Activated gamma-delta T cell treated with anti-CD3 and anti-CD28 coated beads, Interleukin-2, amount 50 U/mL, for 16 hours (primary cell): Measurements from ENCODE around the gene TMEM143.
"Not testable (repeated sequence)": the region's sequence is repeated elsewhere in the genome, so short reads cannot be mapped to it uniquely, and the experiment has no call there.

ENCODE experiments used
- DNase-seq: peaks from one replicate; pipeline ENCODE4 v3.0.0-alpha.2; 2020; ENCODE audit warnings: low read depth

The TMEM143 gene

DNA sequence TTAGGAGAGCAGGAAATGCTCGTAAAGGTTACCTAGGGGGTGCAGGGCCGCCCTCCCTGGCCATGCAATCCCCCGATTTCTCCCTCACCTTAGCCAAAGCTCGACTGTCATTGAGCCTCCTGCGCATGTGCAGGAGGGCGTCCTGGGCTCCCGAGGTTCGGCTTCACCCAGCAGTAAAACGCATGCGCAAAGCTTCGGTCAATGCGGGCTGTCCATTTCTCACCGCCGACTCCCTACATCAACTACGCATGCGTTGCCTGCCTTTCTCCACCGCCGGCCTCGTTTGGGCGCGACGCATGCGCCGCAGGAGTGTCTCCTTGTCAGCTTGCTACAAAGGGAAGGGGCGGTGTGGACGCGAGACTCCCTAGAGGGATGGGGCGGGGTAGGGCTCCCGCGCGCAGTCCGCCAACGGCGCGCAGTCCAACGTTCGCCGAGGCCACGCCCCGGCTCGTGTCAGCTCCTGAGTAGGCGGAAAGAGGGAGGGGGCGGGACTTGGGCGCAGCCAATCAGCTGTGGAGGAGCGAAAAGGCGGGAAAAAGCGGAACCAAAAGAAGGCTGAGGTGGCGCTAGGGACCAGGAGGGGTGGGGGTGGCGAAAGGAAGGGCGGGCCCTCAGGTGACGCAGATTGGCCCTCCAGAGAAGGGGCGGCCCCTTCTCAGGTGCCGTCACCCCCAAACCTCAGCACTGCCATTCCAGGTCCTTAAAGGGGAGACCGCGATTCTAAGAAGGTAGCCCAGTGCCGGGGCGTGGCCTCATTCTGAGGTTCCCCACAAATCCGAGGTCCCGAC is at the start of gene TMEM143, which contains the start of gene SYNGR4:
Gene TMEM143 (minus strand): TSS at position 131 of the 788 bp plus-strand sequence. CDS start 20 bp downstream, at position 111.
Gene SYNGR4 (plus strand): TSS at position 558 of the 788 bp plus-strand sequence. CDS start 1,476 bp downstream, outside the sequence.
- DNase-seq: peak; percentile 93

GRCh38 chr19:48405850-48406249 is 42.1 kb upstream of the TMEM143 start:
- DNase-seq: no peak

DNA sequence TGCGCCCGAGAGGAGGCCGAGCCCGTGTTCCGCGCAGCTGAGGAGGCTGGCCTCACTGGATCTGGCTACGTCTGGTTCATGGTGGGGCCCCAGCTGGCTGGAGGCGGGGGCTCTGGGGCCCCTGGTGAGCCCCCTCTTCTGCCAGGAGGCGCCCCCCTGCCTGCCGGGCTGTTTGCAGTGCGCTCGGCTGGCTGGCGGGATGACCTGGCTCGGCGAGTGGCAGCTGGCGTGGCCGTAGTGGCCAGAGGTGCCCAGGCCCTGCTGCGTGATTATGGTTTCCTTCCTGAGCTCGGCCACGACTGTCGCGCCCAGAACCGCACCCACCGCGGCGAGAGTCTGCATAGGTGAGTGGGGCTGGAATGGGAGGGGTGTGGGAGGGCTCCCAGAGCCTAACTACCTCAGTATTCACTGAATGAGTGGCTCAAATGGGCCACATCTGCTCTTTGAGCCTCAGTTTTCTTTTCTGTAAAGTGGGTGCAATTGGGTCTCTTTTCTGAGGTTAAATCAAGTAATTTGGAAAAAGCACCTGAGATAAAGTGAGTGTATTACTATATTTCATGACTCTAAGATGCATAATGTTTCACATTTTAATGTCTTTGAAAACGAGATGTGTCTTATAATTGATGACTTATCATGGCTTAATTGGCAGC is 41.4 kb upstream of the TMEM143 start:
- DNase-seq: no peak

- DNase-seq: peak; percentile 12
These were observed 39.9 kb upstream of the TMEM143 start for GRCh38 chr19:48403606-48404005.

- no peak for DNase-seq
These were observed 37.5 kb upstream of the TMEM143 start for GRCh38 chr19:48401287-48401686.

DNA sequence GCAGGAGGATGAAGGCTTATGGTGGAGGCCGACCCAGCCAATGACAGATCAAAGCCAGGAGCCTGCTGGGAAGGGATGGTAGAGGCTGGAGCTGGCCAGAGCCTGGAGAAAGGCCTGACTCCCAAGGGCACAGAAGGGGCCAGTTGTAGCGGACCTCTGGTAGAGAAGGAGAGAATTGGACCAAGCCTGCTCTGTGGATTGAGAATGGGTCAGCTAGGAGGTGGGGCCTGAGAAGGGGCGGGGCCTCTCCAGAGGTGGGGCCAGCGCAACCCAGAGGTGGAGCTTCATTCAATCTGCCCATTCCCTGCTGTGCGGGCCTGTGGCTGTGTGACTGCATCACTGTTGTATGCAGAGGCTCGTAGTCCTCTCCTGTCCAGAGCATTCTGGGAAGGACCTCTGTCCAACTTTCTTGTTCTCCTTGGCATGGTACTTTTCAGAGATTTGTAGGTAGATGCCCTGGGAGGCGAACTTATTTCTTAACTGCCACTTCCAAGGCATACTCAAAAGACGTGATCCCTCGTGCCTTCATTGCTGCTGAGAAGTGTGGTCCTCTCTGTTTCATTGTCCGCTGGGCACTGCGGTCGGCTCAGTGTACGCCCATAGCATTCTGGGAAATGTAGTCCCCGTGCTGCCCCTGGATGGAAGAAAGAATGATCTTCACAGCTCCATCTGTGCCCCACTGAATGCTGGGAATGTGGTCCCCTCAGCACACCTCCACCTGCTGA is 36.4 kb upstream of the TMEM143 start:
- peak; percentile 18 for DNase-seq

- peak; percentile 75 for DNase-seq
These were observed 34.9 kb upstream of the TMEM143 start for GRCh38 chr19:48398375-48399235.

DNA sequence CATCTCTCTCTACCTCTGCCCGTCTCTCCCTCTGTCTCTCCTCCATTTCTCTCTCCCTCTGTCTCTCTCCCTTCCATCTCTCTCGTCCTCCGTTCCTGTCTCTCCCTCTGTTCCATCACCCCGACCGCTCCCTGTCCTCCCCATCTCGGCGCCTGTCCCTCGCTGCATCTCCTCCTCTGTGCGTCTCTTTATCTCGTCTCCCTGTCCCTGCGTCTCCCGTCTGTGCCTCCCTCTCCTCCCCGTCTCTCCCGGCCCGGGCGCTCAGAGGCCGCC is 34.3 kb upstream of the TMEM143 start:
- DNase-seq: no peak

DNA sequence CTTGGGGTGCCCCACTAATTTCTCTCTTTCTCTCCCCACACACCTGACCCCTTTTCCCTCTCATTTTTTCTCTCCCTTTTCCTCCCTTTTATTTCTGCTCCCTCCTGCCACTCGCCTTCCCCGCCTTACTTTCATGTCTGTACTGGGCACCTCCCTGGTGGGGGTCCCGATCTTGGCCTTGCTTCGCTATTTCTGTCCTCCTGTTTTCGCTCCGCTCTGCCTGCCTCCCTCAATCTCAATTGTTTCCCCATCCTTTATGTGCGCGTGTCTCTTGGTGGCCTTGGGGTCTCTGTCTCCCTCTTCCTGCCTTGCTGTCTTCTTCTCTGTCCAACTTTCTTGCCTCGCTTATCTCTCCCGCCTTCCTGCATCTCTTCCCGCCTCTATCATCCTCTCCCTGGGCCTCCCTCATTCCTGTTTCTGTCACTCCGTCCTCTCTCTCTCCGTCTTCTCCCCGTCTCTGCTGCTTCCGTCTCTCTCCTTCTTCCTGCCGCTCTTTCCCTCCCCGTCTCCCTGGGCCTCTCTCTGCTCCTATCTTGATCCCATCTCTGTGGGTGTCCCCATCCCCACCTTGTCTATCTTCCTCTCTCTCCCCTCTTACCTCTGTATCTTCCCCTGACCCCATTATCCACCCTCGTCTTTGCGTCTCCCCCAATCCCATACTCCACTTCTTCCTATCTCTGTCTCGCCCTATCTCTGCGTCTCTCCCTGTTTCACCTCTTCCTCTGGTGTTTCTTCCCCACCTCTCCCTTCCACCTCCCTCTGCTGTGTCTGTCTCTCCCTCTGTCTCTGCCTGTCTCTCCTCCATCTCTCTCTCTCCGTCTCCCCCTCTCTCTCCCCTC is 33.7 kb upstream of the TMEM143 start:
- no peak for DNase-seq

- DNase-seq: no peak
These were observed 33.1 kb upstream of the TMEM143 start for GRCh38 chr19:48396824-48397176.

DNA sequence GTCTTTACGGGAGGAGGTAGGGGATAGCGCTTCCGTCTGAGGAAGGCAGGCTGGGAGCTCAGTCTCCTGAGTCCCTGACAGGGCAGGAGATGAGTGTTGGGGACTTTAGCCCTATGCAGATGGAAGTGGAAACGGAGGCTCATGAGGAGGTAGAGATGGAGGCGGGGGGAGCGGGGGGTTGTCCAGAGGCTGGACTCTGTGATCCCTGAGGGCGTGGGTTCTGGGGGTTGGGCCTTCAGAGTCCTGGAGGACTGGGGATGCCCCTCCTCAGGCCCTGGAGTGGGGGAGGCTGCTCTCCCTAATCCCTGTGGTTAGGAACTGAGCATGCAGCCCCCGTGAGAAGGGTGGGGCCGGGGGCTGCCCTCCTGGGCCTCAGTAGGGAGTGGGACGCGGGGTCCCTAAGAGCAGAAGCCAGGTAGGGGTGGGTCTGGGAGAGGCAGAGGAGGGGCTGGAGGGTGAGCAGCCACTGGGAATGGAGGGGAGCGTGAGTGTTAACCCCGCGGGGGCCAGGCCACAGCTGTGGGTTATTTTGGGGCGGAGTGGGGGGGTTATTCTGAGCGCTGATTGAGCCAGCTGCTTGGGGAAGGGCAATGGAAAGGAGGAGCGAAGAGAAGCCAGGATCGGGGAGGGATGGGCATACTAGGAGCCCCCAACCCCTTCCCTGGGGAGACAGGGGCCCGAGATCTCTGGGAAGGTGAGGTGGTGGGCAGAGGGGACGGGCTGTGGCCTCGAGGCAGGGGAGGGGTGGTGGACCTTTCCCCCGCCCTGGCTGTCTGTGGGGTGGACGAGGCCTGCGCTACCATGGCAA is 32.5 kb upstream of the TMEM143 start:
- no peak for DNase-seq

DNA sequence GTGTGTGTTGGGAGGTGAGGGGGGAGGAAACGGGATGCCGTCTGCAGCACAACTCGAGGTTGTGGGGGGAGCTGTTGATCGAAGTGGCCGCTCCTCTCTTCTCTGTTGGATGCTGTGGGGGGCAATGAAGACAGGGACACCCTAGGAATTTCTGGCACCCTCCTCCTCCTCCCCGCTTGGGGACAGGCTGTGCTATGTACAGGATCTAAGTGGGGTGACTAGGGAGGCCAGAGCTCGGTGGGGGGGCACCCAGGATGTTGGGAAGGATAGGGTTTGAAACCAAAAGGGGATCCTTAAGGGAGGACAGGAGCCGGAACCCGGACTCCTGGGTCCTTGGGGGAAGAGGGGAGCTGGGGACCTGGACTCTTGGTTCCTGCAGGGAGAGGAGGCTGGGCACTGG is 31.8 kb upstream of the TMEM143 start:
- DNase-seq: no peak

DNA sequence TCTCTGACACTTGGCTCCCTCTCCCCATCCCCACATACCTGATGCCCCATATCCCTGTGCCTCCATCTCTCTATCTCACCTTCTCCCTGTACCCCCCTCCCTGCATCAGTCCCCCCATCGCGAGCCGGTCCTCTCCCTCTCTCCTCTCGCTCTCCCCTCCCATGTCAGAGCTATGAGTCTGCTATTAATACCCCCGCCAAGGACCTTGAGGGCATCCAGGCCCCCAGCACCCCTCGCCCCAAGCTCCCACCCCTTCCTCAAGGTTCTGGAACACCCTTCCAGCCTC is 31.4 kb upstream of the TMEM143 start:
- DNase-seq: no peak

DNA sequence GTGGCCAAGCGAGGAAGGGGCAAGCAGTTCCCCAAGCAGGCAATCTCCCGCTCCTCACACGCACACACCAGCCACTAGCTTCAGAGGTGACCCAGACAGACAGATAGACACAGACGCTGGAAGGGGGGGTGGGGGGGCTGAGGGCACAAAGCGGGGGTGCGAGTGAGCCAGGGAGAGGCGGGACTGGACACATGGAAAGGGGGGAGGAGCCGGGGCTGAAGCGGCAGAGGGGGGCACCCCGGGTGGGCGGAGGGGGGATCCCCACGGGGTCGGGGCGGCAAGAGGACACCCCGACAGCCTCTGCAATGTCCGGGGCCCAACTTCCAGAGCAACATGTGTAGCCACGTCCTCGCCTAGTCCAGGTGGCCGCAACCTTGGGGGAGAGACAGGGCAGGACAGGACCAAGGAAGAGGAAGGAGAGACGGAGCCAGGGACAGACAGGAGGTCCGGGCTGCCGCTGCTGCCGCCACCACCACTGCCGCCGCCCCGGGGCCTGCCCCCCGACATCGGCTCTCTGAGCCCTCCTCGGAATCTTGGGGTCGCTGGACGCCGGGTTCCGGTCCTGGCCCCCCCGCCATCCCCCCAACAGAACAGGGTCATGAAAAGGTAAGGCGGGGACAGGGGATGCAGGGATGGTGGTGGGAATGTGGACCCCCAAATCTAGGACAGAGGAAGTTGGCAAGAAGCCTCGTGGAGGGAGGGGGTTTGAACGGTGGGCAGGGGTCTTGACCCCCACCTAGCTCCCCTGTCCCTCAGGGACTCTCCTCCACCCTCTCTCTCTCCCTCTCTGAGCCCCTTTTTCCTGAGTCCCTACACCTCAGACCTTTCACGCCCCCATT is 30.8 kb upstream of the TMEM143 start:
- DNase-seq: no peak

- DNase-seq: no peak
These were observed 30.0 kb upstream of the TMEM143 start, which contains the start of gene GRIN2D for GRCh38 chr19:48393559-48394330. TSS of gene GRIN2D (plus strand) at chr19:48393668. CDS start at chr19:48398393, 4,725 bp downstream.

- DNase-seq: no peak
These were observed 29.3 kb upstream of the TMEM143 start for GRCh38 chr19:48392860-48393558.

DNA sequence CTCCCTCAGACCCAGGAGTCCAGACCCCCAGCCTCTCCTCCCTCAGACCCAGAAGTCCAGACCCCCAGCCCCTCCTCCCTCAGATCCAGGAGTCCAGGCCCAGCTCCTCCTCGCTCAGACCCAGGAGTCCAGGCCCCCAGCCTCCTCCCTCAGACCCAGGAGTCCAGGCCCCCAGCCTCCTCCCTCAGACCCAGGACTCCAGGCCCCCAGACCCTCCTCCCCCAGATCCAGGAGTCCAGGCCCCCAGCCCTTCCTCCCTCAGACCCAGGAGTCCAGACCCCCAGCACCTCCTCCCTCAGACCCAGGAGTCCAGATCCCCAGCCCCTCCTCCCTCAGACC is 28.2 kb upstream of the TMEM143 start:
- DNase-seq: not testable (repeated sequence)
